Ecto neural progenitor cell (in vitro differentiated cells): ENCODE results near the gene BNIP5.
"Not testable (repeated sequence)": the region's sequence is repeated elsewhere in the genome, so short reads cannot be mapped to it uniquely, and the experiment has no call there.

Source experiments
- DNase-seq: peaks from one replicate; pipeline ENCODE4 v3.0.0-alpha.2; 2018; ENCODE audit warnings: low spot score

BNIP5 gene

DNA sequence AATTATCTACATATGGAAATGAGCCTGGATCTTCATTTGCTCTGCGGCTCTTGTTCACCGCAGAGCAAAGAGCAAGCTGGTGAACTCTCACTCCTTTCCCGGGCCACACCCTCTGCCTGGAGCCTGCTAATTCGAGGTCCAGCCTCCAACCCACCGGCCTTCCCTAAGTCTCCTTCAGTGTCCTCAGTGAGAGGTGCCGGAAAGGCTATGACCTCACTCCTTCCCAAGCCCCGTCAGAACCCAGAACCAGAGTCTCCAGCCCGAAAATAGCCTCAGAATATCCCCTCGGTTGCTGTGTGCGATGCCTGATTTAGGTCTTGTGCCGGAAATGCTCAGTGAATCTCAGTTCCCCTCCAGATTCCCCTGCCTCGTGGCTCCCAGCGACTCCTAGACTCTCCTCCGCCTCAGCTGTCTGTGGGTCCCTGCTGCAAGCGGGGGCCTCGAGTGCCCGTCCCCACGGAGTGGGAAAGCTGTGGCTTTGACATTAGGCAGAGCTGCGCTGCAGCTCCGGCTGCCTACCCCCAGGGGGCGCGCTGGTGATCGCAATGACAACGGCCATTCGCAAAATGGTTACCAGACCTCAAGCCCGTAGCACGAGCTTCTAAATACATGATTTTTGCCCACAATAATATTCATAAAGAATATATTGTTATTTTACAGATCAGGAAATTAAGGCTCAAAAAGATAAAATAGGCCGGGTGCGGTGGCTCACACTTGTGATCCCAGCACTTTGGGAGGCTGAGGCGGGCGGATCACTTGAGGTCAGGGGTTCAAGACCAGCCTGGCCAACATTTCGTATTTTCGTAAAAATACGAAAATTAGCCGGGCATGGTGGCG is 4.1 kb upstream of the BNIP5 start:
- DNase-seq, result peak; percentile 84

DNA sequence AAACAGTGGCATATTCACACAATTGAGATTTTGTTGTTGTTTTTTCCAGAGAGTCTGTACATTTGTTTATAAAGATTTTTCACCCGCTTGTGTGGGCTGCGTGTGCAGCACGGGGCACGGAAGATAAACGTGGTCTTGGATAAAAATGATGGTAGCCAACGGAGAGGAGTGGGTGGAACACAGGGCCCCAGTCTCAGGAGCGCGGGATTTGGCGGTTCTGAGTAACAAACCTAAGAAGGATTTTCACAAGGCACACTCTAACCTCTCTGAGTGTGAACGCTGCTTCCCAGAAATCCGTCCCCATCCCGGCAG is 3.6 kb upstream of the BNIP5 start:
- DNase-seq, result no peak

DNA sequence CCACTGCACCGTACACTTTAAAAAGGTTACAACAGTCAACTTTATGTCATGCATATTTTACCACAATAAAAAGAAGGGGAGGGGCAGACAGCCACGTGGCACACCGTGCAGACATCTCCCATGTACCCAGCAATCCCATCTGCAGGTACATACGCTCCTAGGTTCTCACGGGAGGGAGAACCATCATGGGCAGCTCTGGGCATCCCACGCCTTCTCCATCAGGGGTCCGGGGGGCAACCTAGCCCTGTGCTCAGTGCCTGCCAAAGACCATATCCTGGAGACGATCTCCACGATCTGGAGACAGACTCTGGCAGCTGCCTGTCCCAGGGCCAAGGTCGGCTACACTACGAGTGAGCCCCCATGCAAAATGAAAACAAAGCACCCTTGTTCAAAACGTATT is 2.5 kb upstream of the BNIP5 start:
- DNase-seq, result no peak

DNA sequence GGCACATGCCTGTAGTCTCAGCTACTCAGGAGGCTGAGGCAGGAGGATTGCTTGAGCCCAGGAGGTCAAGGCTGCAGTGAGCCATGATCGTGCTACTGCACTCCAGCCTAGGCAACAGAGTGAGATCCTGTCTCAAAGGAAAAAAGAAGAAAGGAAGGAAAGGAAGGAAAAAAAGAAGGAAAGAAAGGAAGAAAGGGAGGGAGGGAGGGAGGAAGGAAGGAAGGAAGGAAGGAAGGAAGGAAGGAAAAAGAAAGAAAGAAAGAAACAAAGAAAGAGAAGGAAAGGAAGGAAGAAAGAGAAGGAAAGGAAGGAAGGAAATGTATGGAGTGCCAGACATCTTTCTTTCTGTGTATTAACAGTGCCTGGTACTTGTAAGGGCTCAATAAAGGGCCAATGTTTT is 1.5 kb upstream of the BNIP5 start:
- DNase-seq, result not testable (repeated sequence)

DNA sequence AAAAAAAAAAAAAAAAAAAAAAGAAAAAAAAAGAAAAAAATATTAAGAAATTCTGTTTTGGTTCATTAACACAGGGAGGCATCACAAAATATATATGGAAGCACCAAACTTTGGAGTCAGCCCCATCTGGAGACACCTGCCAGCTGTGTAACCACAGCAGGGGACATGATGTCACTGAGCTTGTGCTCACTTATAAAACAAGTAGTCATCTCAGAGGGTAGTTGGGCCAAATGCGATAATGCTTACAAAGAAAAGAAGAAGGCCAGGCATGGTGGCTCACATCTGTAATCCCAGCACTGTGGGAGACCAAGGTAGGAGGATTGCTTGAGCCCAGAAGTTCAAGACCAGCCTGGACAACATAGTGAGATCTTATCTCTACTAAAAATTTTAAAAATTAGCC is 1.1 kb upstream of the BNIP5 start:
- DNase-seq, result no peak

DNA sequence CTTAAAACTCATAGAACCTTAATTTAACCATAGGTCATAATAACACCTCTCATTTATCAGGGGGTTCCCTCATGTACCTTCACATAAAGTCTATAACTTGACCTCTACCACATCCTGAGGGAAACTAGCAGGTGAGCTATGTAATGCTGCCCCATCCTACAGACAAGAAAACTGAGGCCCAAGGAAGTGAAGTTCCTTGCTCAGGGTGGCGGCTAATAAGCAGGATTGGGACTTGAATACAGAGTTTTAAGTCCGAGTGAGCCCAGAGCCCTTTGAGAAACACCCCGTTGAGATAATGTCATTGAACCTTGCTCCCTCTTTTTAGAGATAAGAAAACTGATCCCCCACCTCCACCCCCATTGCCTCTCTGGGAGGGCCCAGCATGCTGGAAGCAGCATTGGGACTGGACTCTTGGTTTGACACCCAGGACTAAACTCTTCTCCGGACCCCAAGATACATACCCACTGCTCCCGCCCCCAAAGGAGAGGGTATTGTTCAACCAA is 429 bp downstream of the BNIP5 start:
- no peak for DNase-seq

DNA sequence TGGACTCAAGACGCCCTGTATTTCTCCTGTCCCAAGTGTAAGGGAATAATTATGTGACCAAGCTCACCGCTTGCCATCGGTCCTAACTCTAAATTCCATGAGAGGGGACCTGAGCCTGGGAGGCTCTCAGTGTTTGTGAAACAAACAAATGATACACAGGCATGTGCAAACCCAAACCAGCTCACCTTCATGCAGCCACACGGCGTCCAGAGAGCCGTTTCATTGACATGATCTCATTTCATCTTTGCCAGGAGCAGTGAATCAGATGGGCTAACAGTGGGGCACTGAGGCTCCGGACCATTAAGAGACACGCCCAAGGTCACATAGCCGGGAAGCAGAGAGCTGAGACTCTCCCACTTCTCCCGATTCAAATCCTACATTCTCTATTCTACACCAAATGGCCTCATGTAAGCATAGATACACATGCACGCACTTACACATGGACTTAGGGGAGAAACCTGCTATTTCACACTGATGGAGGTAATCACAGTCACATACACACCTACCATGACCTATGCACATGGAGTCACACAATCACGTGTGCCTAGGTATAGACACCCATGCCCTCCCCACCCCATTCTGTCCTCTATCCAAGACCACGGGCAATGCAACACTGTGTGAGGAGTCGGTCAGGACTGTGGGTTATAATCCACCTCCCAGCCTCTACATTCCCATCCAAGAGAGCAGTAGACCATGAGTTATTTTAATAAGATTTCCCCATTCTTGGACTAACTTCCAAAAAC is 1.1 kb downstream of the BNIP5 start:
- DNase-seq, result no peak

DNA sequence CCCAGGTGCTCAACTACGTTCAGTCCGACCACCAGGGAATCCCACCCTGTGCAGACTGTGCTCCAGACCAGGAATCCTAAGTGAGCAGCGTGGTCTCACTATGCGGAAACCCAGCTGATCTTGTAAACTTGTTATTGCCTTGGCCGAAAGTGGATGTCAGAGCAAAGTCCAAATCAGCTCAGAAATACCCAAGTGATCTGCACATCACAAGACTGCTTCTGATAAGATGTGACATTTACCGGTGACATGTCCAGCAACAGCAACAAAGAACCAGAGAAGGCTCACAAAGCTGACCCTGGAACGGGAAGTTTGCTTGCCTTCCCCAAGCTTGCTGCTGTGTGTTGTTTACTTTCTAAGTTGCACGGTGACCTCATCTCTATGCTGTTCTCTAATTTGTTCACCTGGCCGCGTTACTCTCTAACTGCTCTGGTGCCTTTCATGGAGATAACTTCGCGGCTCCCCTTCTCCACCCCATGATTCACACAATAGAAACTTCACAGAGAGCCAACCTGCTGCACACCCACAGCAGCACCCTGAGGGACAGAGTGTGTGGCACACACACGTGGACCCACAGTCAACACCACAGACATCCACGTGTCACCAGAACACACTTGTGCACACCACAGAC is 1.7 kb downstream of the BNIP5 start:
- DNase-seq, result no peak

DNA sequence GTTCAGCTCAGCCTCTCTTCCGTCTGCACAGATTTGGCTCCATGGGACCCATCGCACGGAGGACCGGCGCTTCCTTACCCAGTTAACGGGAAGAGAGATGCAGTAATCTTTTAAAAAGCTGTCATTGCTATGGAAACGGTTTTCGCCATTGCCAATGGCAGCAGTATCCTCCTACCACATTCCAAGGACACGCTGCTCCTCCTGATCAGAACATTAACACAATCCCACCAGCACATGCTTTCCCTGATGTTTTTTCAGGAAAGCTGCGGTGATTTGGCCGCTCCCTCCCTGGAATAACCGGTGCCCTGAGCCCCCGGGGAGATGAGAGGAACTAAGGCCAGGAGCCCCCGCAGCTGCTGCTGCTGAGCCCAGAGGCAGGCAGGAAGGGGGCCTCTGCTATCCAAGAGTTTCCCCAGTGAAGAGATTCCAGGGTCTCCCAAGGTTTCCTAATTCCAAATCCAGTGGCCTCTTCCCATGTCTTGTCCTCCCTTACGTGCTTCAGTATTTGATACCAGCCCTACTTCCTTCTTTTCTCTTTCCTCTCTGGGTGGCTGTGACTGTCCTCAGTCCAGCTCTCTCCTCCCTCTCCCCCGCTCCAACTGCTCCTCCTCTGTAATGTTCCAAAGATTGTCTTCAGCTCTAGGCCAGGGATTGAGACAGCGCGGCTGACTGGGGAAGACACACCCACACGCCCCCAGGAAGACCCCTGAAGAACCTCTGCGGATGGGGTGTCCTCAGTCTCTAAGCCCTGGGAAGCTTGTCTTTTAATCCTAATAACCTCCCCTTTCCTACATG is 2.6 kb downstream of the BNIP5 start:
- no peak for DNase-seq

DNA sequence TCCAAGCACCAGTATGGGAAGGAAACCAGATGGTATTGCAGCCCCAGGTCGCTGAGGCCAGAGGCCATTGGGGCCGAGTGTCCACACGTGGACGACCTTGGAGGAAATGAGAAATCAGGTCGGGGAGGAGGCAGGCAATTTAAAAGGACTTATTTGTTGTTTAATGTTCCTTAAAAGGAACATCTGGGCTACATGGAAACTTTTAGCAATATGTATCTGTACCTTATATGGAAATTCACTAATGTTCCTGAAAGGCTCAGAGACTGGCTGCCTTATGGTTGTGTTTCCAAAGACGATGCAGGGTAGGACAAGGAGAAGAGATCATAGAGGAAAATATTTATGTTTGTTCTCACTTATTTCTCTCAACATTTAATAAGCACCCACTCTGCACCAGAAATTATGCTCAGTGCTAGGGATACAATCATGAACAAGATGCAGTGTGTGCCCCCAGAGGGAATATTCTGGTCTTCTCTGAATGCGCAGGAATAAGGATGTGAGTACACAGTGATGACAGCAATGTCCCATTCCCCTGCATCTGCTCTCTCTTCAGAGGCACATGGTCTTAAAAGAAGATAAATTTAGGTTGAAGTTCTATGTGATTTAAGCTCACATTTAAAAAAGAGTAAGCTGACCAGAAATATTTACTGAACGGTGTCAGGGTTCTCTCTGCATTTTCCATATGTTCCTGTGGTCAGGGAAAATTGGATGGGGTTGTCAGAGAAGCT is 3.4 kb downstream of the BNIP5 start:
- no peak for DNase-seq

DNA sequence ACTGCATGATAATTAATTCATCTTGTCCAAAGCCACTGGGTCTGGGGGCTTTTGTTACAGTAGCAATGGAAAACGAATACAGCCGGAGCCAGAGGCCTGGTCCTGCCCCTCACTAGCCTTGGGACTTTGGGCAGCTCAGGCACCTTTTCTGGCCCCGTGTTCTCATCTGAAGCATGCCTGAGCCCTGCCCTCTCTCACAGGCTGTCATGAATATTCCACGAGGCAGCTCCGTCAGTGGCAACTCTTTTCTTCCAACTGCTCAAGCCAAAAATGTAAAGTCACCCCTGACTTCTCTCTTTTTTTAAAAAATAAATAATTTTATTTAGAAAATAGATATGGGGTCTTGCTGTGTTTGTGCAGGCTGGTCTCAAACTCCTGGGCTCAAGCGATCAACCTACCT is 5.3 kb downstream of the BNIP5 start:
- no peak for DNase-seq

DNA sequence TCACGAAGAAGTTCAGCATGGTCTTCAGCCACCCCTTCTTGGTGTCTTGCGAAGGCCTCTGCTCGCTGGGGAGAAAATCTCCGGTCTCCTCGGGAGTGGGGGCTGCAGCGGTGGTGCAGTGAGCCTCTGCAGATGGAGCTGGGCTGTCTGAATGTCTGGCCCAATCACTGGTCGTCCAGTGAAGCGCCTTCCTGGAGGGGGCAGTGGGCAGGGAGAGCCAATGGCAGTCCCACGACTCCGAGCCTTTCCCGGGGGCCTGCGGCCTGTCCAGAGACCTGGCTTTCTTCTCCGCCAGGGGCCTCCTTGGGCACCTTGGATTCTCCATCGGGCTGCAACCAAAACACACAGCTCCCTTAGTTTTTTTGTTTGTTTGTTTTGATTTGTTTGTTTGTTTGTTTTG is 6.3 kb downstream of the BNIP5 start:
- DNase-seq, result no peak

DNA sequence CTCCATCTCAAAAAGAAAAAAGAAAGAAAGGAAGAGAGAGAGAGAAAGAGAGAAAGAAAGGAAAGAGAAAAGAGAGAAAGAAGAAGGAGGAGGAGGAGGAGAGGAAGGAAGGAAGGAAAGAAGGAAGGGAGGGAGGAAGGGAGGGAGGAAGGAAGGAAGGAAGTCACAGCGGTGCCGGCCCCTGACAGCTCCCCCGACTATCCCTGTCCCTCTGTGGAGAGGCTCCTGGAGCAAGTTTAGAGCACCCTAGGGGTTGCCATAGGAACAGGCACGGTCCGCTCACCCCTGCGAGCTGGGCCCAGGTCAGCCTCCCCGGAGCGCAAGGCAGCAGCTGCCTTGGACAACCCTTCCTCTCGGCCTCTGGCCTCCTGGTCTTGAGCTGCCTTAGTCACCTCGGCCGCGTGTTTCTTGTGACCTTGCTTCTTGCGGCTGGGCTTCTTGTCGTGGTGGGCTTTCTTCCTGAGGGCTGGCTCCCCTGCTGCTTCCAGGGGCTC is 6.8 kb downstream of the BNIP5 start:
- DNase-seq, result peak; percentile 67

DNA sequence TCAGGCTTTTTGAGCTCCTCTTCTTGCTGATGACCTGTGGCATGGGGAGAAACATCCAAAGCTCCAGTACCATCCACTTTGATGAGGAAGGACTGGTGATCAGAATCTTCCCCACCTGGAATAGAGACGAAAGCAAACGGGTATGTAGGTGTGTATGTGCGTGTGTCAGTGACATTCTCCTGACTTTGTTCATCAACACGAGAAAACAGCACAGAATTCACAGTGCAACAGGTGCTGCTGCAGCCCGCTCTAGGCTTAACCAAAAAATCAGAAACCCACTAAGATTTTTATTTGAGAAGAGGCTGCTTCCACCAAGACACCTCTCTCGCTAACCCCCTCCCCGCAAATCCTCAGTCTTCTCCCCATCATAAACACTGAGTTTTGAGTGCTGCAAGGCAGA is 8.1 kb downstream of the BNIP5 start:
- DNase-seq, result no peak

DNA sequence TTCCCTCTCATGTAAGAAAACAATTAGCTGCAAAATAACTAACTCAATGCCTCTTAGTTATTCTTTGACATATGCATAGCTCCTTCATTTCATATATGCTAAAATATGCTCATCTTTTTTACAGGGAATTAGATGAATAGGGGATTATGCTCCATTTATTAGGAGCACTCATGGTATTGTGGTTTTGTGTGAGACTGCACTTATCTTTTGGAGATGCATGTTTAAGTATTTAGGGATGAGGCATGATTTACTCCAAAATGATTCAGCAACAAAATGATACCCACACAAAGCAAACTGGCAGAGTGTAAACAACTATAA is 8.8 kb downstream of the BNIP5 start:
- no peak for DNase-seq

DNA sequence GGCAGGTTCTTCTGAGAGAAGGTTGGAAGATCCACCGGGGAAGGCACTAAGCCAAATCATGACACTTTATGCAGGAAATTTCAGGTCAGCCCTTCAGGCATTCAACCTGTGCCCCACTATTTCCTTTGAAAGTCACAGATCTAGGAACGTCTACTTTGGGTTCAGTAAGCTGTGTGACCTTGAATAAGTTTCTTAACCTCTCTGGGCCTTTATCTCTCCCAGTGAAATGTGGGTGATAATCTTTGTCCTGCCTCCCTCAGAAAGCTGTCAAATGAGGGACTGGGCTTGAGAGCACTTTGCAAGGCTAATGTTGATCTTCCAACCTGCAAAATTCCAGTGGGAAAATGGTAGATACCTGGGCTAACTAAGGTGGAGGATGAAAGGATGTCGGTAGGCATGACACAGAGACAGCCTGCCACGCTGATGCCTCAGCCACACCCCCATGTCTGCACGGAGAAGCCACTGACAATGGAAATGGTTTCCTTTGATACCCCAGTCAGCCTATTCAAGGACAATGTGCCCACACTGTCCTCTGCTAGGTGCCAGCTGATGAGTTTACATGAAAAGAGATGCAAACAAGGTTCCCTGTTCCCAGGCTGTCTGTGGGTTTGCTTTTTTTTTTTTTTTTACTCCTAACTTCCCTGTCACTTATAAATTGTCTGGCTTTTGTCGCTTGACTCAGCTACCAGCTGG is 9.3 kb downstream of the BNIP5 start:
- DNase-seq, result no peak

DNA sequence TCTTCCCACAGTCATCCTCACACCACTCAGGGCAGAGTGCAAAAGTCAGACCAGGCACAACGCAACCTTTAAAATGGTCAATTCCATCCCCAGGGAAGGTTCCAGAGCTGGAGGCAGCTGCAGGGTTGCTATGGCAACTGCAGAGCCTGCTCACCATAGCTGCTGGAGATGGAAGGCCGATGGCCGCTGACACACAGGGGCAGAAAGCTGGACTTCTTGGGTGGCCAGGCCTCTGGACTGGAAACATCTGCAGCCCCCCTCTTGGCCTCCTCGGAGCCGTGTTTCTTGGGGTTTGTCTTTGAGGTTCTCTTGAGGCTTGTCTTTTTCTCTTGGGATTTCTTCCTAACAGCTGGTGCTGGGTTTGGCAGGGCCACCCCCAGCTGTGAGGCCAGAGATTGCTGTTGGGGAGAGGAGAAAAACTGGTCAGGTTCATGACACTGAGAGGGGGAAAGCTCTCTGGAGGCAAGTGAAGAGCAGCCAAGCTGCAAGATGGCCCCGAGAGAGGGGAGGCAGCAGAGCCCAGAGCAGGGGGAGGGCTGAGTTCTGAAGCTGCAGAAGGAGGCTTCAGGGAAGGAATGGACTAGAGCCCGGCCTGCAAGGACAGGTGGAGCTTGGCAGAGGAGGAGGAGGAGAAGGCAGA is 10.2 kb downstream of the BNIP5 start:
- peak; percentile 68 for DNase-seq

DNA sequence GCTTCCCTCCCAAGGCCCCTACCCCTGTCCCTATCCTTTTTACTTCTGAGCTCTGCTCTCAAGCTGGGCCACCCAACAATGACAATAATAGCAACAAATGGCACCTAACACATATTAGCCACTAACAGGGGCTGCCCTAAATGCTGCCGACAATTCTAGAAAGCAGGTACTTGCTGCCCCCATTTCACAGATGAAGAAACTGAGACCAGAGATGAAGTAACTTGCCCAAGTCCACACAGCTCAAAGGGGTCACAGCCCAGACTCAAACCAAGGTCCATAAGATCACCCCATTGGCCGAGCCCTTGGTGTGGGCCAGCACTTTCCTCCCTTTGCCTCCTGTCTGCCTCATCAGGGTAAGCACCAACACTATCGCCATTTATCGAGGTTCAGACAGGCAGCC is 12.0 kb downstream of the BNIP5 start:
- DNase-seq, result no peak

DNA sequence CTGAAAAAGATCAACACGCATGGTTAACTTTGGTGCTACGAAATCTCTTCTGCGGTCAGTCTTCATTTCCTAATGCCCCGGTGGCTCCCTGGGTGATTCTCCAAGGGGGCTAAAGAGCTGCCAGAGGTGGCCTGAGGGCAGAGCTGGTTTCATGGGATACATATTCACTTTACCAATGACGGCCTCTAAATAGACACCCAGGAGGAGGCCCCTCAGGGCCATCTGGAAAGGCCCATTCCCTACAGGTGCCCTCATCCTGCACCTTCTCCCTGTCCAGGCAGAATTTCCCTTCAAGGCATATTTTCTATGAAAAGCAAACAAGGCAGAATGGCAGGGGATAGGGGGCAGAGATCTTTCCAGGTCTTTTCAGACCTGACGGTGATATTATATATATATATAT is 12.5 kb downstream of the BNIP5 start:
- no peak for DNase-seq

DNA sequence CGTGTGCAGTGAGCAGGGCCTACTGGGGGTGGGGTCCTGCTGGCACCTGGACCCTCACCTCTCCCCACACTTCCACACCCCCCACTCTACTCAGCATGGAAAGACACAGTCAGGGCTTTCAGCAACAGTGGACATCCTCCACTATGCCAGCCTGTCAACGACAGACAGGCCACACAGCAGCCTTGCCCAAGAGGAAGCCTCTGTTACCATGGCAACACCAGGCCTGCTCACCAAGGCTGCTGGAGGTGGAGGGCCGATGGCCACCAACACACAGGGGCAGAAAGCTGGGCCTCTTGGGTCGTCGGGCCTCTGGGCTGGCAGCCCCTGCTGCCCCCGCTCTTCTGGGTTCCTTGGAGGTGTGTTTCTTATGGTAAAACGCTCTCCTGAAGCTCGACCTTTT is 13.6 kb downstream of the BNIP5 start:
- peak; percentile 66 for DNase-seq

DNA sequence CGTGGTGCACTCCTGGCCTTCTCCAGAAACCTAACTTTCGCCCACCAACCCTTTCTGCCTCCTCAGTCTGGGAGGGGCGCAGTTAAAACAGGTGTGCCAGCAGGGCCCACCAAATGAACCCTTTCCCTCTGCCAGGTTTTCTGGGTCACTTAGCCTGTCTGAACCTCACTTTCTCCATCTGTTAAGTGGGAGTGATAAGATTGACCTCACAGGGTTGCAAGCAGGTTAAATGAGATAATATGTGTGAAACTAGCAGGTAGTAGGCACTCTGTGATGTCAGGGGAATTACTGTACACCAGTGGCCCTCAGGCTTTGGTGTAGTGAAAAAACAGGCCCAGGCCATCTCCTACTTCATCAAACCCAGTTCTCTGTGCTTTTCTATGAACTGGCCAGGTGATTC is 14.1 kb downstream of the BNIP5 start:
- no peak for DNase-seq
